Measurements from ENCODE around the gene CSRNP3.

Gene CSRNP3

GRCh38 chr2:165470361-165470760, 863 bp downstream of the CSRNP3 start:
- DNase-seq (ENCODE audit: low read depth) = no peak

GRCh38 chr2:165471349-165471950, 2.0 kb downstream of the CSRNP3 start:
- no peak for DNase-seq (ENCODE audit: low read depth)

GRCh38 chr2:165472922-165473321, 3.4 kb downstream of the CSRNP3 start:
- DNase-seq (ENCODE audit: low read depth) = no peak

- no peak for DNase-seq (ENCODE audit: low read depth)
These were observed 5.2 kb downstream of the CSRNP3 start for GRCh38 chr2:165474619-165475276.

- DNase-seq (ENCODE audit: low read depth) = no peak
These were observed 5.9 kb downstream of the CSRNP3 start for GRCh38 chr2:165475277-165476004.

GRCh38 chr2:165479856-165480255, 10.4 kb downstream of the CSRNP3 start:
- no peak for DNase-seq (ENCODE audit: low read depth)

GRCh38 chr2:165494573-165494972, 25.1 kb downstream of the CSRNP3 start:
- no peak for DNase-seq (ENCODE audit: low read depth)

- no peak for DNase-seq (ENCODE audit: low read depth)
These were observed 28.3 kb downstream of the CSRNP3 start for GRCh38 chr2:165497659-165498317.

GRCh38 chr2:165499131-165499530, 29.6 kb downstream of the CSRNP3 start:
- DNase-seq (ENCODE audit: low read depth) = no peak

GRCh38 chr2:165500001-165500400, 30.5 kb downstream of the CSRNP3 start:
- no peak for DNase-seq (ENCODE audit: low read depth)

- no peak for DNase-seq (ENCODE audit: low read depth)
These were observed 31.3 kb downstream of the CSRNP3 start for GRCh38 chr2:165500816-165501215.

- no peak for DNase-seq (ENCODE audit: low read depth)
These were observed 36.0 kb downstream of the CSRNP3 start for GRCh38 chr2:165505514-165505913.

GRCh38 chr2:165508927-165509326, 39.4 kb downstream of the CSRNP3 start:
- DNase-seq (ENCODE audit: low read depth) = no peak

GRCh38 chr2:165513479-165513878, 44.0 kb downstream of the CSRNP3 start:
- no peak for DNase-seq (ENCODE audit: low read depth)

- DNase-seq (ENCODE audit: low read depth) = no peak
These were observed 49.1 kb downstream of the CSRNP3 start for GRCh38 chr2:165518611-165519010.

- DNase-seq (ENCODE audit: low read depth) = no peak
These were observed 53.2 kb downstream of the CSRNP3 start for GRCh38 chr2:165522719-165523118.

- DNase-seq (ENCODE audit: low read depth) = no peak
These were observed 55.2 kb downstream of the CSRNP3 start for GRCh38 chr2:165524720-165525119.

GRCh38 chr2:165528691-165529090, 59.2 kb downstream of the CSRNP3 start:
- no peak for DNase-seq (ENCODE audit: low read depth)

- DNase-seq (ENCODE audit: low read depth) = no peak
These were observed 59.6 kb downstream of the CSRNP3 start for GRCh38 chr2:165529130-165529529.

- no peak for DNase-seq (ENCODE audit: low read depth)
These were observed 63.8 kb downstream of the CSRNP3 start for GRCh38 chr2:165533331-165533730.

- no peak for DNase-seq (ENCODE audit: low read depth)
These were observed 66.0 kb downstream of the CSRNP3 start for GRCh38 chr2:165535471-165535870.

- DNase-seq (ENCODE audit: low read depth) = no peak
These were observed 67.5 kb downstream of the CSRNP3 start for GRCh38 chr2:165536851-165537499.

Data from iris pigment epithelial cell (primary cell).